GM12872 (cell line): ENCODE measurements around the gene SPATA4.

Experiments used
- CTCF ChIP-seq: IDR thresholded peaks from 3 replicates; pipeline ENCODE4 v1.5.1; 2011; ENCODE audit warnings: low read depth, mild to moderate bottlenecking, low read length, moderate library complexity; ENCODE audit not compliant: insufficient read depth

SPATA4 gene

GRCh38 chr4:176209535-176209934, 14.2 kb upstream of the SPATA4 start:
- no peak for TF ChIP-seq CTCF

- no peak for TF ChIP-seq CTCF
These were observed 12.5 kb upstream of the SPATA4 start for GRCh38 chr4:176207839-176208238.

GRCh38 chr4:176205299-176205698, 9.9 kb upstream of the SPATA4 start:
- TF ChIP-seq CTCF, result no peak

GRCh38 chr4:176198316-176198903, 3.0 kb upstream of the SPATA4 start:
- TF ChIP-seq CTCF, result no peak

GRCh38 chr4:176193938-176194337, 1.4 kb downstream of the SPATA4 start:
- no peak for TF ChIP-seq CTCF

- TF ChIP-seq CTCF, result no peak
These were observed 2.3 kb downstream of the SPATA4 start for GRCh38 chr4:176193126-176193525.

GRCh38 chr4:176191974-176192373, 3.4 kb downstream of the SPATA4 start:
- TF ChIP-seq CTCF, result peak; percentile 12; the same call in 1 of the 3 replicates
